GM21515 (cell line): ENCODE measurements around the gene FRMPD2.
"Not testable (repeated sequence)": the region's sequence is repeated elsewhere in the genome, so short reads cannot be mapped to it uniquely, and the experiment has no call there.

Experiments used
- ATAC-seq: cut with Tn5 transposase; IDR thresholded peaks from one replicate; pipeline ENCODE4 v1.9.1; 2021; ENCODE audit not compliant: unreplicated experiment

The FRMPD2 gene

DNA sequence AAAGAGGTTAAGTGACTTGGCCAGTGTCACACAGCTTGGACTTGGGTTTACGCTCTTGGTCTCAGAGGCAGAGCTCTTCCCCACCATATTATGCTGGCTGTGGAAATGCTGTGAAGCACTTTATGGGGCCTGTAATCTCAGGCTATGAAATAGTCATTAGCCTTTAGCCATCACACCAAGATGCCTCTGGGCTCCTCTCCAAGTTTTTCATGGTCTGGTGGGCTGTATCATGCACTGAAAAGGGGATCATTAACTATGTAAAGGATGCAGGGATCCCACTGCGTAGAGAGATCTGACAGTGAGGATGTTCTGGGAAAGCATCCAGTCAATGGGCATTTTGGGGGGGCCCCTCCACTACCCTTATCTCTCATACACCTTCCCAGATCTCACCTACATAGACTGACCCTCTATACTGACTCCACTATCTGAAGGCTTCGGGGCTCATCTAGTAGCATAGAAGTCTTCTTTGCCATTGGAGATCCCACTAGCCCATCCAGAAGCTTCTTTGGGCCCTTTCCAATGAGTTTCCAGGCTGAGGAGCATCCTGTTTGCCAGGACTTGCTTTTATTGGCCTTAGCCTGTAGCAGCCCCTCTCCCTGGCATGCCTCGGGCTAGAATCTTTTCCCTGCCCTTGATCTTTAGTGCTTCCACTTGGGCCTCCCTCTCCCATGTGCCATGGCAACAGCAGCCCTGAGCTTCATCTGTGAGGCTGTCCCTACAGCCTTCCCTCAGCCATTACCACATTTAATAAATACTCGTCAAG, 19.6 kb downstream of the FRMPD2 start:
- no peak for ATAC-seq

DNA sequence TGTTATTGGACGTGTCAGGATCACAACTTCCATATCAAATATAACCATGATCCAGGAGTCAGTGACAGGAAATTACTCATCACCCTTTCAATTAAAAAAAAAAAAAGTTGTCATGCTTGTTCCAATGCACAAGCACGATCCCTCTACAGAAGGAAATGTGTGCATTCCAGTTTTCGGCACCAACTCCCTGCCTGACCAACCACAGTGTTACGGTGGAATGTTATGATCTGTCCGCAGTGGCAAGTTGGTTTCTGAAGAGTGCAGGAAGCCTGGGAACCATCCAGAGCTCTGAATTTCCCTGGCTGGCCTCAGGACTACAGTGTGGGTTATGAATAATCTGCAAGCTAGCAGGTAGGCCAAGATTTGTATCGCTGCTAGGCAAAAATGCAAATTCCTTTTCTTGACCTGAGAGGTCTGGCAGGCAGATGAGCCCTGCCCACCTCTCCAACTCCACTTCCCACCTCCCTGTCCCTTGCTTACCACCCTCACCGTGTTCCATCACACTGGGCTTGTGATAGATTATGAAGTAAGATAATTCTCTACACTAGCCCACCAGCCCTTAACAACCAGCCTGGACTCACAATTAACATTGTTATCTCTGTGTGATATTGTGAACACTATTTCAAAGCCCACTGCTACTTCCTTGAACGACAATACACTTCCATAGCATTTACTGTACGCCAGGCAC, 20.4 kb downstream of the FRMPD2 start:
- no peak for ATAC-seq

DNA sequence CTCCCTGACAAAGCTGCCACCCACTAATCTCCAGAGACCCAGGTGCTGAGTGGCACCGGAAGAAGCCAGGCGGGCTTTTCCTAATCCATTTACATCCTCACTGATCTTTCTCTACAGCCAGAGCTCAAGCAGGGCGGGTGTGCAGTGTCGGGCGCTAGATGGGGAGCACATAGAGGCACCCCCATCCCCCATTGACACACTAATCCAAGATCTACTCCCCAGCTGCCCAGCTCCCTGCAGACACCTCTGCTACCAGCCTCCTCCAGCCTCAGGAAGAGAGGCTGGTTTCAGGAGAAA, 22.2 kb downstream of the FRMPD2 start:
- no peak for ATAC-seq

DNA sequence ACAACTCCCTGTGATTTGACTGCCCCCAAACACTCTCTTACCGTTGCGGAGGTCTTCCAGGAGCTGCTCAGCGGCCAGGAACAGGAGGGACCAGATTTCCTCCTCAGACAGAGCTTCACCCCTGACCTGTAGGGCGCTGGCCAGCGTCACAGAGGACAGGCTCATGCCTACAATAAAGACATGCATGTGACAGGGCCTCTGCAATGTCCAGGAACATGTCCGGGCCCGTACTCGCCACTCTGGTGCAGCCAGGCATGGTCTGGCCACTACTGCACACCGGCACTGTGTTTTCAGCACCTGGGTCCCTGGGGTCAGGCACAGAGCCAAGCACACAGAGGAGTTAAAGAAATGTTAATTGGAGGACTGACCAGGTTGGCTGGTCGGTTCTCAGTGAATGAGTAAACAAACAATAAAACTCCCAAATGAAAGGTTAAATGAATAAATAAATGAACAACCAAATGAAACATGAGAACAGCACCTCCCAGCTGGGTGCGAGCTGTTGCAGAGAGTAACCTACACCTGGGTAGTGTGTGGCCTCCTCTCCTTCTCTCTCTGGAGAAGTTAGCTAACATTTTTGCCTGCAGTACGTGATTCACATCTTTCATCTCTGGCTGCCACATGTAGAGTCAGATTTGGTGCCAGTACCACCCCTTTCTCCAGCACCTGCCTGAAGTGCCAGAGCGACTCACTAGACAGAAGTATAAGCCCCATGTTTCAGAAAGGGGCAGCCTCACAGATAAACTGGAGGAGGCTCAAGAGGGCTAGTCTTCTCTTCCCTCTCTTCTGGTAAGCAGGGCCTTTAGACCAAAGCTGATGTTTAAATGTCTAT, 22.8 kb downstream of the FRMPD2 start:
- ATAC-seq: no peak

DNA sequence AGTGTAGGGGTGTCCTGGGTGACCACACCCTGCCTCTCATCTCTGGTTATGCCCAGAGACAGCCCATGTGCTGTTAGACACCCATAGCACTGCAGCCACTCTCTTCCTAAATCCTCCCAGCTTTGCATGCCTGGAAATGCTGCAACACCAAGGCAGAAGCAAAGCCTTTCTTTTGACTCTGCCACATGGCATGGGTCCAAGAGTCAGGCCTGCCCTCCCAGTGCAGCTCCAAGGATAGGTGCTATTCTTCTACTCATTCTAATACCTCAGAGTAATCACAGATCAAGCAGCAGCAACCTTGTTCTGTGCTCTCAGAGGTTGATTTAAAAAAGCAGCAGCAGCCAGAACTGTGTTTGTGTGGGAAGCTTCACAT, 23.4 kb downstream of the FRMPD2 start:
- ATAC-seq: no peak

DNA sequence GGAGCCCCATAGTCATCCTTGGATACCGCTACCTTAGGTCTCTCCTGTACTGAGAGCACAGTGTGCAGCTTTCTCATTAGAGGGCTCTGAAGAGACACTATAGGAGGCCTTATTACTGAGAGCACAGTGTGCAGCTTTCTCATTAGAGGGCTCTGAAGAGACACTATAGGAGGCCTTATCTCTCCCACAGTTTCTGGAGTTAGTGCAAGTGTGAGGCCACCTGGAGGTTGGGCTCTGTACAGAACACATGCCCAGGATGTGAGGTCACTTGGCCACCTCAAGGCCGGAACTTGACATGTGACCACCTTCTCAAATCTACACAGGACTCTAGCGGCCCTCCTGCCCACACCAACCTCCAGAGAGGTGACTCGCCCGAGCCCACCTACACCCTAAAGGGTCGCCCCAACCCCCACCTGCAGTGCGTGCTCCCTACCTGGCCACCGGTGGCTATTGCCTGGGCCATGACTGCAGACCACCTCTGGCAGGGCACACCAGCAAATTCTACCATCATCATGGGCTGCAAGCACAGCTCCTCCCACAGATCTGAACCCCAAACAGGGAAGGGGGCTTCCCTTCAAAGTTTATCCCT, 24.6 kb downstream of the FRMPD2 start:
- ATAC-seq: no peak

DNA sequence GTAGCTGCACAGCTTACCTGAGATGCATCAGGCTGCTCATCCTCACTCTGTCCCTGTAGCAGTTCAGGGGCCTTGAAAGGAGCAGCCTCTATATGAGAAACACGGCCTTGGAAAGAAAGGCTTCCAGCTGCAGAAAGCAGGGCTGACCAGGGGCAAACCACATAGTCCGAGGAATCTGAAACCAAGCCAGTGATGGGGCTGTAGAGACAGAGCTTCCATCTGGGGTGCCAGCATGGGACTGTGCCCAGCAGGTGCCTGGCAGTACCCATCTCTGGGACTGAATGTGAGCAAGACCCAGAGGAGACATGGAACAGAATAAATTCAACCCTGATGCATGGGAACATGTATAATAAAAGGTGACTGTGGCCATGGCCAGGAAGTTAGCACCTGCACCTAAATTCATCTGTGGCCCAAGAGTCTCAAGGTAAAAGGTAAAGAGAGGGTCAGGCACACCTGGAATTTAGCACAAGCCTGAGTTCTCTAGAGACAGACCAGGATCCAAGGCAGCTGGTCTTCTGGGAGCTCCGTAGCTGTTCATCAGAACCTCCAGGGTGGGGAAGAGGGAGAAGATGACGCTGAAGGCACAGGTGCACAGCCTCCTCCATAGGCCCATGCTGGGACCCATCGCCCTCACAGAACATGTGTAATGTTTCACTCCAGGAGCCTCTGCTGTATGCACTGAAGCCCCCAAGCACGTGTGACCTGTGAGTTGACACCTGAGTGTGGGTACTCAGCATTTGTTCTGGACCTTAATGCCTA, 25.3 kb downstream of the FRMPD2 start:
- ATAC-seq: no peak

DNA sequence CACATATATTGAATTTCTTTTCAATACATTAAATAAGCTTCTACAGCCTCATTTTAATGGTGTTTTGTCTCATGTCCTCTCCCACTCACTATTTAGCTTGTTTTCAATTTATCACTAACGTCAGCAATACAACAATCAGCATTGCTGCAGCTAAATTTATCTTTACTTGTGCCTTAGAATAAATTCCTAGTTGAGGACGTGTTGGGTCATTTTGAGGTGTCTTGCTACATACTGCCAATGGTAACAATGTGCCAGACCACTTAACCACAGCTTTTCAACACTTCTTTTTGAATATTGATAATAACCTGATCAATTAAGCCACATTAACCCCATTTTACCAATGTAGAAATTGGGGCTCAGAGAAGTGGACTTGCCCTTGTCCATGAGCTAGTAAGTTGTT, 26.0 kb downstream of the FRMPD2 start:
- ATAC-seq: no peak

DNA sequence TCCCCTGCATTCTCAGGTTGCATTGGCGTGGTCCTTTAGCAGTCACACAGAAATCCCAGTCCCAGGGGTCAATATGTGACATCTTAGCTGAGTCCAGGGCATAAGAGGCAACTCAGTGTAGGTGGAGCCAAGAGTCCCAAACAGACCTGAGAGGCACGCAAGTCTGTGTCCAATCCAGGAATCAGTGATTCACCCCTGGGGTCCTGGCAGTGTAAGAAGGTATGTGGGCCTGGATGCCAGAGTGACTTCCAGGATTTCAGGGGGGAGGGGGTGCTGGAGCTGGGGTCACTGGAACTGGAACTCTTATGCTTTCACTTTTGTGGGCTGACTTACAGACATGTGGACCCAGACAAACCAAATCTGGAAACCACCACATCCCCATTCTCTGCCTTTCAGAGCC, 26.8 kb downstream of the FRMPD2 start:
- ATAC-seq: no peak

DNA sequence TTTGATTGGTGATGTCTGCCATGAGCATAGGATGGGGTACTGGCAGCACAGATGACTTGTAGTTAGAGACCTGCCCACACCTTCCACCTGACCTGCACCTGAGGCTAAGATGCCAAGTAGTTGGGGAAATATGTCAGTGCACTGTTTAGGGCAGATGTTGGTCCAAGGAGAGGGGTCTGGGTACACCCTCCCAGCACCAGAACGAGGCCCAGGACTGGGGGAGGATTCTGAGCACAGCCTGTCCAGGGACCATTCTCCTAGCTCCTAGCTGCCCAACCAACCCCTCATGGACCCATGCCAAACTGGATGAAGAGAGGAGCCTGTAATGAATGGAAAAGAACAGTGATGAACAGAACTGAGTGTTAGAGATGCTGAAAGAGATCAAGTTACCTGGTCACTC, 28.0 kb downstream of the FRMPD2 start:
- ATAC-seq: no peak

DNA sequence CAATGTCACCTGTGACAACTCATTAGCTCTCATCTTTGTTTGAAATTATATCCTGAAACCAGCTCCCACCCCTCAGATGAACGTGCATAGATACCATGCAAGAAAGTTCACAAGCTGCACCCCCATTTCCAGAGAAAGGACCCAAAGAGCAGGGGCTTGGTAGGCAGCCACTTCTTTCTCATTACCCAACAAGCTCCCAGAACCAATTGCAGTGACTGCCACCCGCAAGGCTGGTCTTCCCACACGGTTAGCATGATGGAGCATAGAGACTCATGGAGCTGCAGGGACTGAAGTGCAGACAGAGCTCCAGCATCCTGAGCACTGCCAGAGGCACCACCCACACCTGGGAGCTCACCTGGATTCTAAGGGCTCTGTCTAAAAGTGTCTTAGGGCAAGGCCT, 28.5 kb downstream of the FRMPD2 start:
- no peak for ATAC-seq

DNA sequence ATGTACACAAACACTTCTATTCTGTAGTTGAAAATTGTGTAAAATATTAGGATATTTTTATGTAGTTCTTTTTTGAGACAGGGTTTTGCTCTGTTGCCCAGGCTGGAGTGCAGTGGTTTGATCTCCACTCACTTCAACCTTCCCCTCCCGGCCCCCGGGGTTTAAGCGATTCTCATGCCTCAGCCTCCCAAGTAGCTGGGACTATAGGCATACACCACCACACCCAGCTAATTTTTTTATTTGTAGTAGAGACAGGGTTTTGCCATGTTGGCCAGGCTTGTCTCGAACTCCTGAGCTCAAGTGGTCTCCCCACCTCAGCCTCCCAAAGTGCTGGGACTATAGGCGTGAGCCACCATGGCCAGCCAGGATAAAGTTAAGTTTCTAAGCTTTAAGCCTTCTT, 30.6 kb downstream of the FRMPD2 start:
- not testable (repeated sequence) for ATAC-seq

DNA sequence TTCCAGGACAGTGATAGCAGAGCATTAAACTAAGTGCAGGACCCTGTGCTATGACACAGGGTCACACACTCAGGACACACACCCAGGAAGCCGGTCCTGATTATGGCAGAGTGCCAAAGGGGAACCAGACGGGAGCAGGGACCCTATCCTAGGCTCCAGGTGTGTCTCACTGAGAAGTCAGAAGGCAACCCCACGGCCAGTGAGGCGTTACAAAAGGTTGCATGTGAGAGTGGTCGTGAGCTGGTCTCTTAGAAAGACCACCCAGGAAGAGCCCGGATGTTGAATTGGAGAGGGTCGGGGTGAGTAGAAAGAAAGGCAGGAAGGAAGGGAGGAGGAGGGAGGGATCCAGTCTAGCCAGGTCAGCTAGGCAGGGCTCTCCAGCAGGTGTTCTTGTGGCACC, 31.0 kb downstream of the FRMPD2 start:
- ATAC-seq: no peak

DNA sequence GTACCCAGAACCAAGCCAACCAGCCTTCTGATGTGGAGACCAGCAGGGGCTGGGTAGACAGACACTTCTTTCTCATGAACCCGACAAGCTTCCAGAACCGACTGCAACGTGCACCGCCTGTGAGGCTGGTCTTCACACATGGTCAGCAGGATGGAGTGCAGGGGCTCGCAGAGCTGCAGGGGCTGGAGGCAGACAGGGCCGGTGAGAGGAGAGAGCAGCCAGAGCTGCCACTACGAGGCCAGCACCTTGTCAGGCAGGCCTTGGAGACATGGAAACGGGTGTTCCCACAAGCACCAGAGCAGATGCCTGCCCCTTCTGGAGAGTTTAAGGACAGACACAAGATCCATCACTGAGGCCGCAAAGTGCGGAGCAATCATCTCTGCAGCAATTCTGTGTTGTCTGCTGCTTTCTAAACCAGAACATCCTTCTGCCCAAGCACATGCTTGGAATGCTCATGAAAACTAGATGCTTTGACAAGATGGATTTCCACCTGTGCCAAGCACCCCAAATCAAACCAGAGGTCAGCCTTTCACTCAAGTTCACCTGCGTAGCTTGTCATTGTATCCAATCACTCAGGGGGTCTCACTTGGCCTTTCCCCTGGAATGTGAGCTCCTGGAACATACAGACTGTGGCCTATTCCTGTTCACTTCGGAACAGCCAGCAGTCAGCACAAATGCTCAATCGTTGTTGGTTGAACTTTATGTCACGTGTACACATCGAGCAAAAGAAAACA, 32.2 kb downstream of the FRMPD2 start:
- ATAC-seq: no peak

DNA sequence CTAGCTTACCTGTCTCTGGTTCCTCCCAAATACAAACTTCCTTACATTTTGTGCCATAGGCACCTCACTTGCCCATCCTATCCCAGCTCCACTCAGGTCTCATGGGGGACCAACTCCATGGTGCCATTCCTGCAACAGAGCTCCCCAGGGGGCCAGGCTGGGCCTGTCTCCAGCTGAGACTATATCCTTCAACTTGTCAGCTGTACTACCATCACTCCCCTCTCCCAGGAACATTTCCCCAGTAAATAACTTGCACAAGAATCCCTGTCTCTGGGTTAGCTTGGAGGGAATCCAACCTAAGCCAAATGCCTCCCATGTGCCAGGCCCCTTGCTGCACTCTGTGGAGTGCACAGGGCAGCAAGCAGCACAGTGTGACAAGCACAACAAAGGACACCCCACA, 33.2 kb downstream of the FRMPD2 start:
- ATAC-seq: no peak

DNA sequence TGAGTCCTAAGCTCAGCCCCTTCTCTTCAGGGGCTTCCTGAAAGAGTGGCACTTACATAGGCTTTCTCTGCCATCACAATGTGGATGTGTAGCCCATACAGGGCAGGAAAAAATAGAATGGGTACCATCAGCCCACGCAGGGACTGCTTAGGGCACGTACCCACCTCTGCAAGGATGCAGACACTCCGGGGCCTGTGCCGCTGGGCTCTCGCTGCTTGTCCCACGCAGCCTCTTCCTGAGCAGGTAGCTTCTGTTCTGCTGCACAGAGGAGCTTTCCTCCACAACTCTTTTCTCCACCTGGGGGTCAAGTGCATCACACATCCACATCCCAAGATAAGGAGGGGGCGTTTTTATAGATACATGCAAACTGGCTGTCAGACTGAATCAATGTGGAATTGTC, 34.3 kb downstream of the FRMPD2 start:
- no peak for ATAC-seq

DNA sequence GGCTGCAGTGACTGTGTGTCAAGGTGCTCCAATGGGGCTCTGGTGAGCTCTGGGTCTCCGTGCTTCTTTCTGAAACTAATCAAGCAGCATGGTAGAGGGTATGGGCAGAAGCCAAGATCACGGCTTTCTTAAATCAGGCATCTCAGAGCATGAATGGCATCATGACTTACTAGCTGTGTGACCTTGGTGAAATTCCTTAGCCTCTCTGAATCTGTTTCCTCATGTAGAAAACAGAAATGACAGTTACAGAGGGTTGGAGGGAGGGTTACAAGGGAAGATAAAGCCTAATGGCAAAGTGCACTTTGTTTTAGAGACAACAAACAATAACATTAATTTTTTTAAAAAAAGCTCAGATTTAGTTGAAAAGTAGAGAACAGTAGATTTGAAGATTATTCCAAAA, 34.9 kb downstream of the FRMPD2 start:
- no peak for ATAC-seq

DNA sequence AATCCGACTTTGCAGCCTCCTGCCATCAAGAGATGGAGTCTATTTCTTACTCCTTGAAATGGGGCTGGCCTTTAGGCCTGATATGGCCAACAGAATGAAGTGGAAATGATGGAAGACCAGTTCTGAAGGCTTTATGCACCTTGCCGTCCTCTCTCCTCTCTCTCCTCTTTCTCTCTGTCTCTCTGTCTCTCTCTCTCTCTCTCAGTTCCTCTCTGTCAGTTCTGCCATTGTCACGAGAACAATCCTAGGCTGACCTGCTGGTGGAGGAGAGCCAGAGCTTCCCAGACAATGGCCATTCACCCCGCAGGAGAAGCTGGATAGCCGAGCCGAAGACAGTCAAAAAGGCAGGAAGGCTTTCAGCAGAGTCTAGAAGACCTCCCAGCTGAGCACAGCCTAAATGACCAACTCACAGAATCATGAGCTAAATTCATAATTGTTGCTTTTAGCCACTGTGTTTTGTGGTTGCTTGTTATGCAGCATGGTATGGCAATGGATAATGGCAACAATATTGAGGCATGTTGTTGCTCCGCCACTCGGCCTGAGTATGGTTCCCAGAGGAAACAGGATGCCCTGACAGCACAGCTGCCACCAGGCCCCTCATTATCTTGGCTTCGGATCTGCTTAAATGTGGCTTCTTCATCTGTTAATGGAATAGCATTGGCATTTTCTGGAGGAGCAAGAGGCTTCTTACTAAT, 35.5 kb downstream of the FRMPD2 start:
- no peak for ATAC-seq

DNA sequence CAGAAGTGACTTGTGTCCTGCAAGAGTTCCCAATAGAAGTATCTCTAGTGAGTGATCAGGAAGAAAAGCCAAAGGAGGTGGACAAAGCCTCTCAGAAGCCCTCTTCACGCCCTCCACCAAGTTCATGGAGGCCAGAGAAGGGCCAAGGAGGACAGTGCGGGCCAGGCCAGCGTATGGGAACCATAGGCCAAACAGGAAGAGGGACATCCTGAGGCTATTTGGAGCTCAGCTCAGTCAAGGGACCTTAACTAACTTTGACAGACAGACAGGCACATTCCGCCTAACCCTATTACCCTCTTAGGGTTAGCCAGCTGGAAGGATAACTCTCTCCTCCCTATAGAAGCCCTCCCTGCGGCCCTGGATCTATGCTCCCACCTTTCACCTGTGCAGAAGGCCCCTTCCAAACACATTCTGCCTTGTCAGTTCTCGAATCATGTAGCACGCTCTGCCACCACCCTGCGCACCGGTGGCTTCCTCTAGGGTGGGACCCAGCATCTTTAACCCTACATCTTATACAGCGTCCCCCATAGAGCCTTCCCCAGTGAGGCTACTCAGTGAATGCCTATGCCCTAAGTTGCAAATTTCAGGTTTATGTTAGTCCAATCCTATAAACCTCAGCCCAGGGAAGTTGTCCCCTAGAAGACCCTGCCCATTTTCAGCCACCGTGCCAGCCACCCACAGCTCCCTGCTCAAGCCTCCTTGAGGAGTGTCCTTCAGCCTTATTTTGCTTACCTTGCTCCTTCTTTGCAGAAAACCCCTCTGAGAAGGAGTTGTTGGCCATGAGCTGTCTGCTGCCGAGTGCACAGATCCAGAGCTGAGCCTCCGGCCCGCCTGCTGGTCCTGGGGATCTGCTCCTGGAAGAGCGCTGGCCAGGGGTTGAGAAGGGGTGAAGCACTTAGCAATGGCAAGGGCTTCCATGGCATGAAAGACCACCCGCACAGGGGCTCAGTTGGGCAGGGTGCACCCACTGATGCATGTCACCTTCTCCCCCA, 36.9 kb downstream of the FRMPD2 start:
- ATAC-seq: no peak
